Measurements from ENCODE around the gene BFAR. TPM values are rescaled to one million over a fixed set of nuclear protein-coding genes. Genes with fewer than 3 reads are reported as not detected.

BFAR gene
- total and polyA plus RNA-seq, 10 of the 15 experiments (the other 5 are each of a cell fraction or from before 2014, with no cell fraction given), result 34.6 to 62.0 (median 43.4) TPM

DNA sequence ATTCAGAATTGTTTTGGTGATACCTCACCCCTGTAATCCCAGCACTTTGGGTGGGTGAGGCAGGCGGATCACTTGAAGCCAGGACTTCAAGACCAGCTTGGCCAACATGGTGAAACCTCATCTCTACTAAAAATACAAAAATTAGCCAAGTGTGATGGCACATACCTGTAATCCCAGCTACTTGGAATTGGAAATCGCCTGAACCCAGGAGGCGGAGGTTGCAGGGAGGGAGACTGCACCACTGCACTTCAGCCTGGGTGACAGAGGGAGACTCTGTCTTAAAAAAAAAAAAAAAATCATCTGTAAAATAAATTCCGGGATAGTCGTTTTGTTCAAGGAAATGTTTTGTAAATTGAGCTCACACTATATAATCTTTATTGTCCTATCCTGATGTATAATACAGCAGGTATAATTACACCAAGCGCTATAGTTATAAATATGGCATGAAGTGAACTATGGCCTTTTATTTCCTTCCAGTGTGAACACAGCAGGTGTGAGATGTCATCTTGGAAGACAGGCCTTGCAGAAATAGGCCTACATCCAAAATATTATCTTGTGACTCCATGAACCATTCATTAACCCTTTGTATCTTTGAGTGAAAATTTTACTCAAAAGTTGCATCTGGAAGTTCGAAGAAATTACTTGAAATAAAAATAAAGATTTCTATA is 35.9 kb downstream of the BFAR start:
- ChIA-PET SMC1A (ENCODE audit: uncharacterized antibody, unreplicated experiment) (no interaction called here), RAD21 (ENCODE audit: unreplicated experiment) (no interaction called here), CTCF (no interaction called here), POLR2A (interaction anchor here (0.8 kb wide), 1 partner anchor 11 kb away, joined by 5 read pairs; no protein-coding TSS in a partner anchor)
- DNase-seq (ENCODE audit: low read depth, low spot score), result no peak
- H3K79me2 ChIP-seq (ENCODE audit: control insufficient read depth, insufficient read depth, low read length), result no peaks in the 10 kb centered on the region
- WGBS (ENCODE audit: insufficient coverage, insufficient replicate concordance, low lambda C conversion rate, missing lambda C conversion rate), result 95% methylated on average over 7 of the region's 7 CpGs
- no peak for FAIRE-seq
- no peaks in the 10 kb centered on the region for H4K20me1 ChIP-seq (ENCODE audit: control insufficient read depth, insufficient read depth)
- no peak overlapping the region for H3K4me3 ChIP-seq
- ATAC-seq, result no peak
- no peak overlapping the region for H3K4me2 ChIP-seq (ENCODE audit: control insufficient read depth, insufficient read depth)
- in situ Hi-C loops (cut with MboI), result no loop called here
- H3K27ac ChIP-seq (ENCODE audit: control insufficient read depth, insufficient read depth), result no peak overlapping the region
- no peak for TF ChIP-seq RCOR1 (conservative IDR thresholded peaks at IDR 0.05; ENCODE audit: low read depth, low read length)
- no peak for TF ChIP-seq ZNF274 (IDR thresholded peaks at IDR 0.05; ENCODE audit: insufficient read depth, insufficient read length)
- TF ChIP-seq, protein P1, sequence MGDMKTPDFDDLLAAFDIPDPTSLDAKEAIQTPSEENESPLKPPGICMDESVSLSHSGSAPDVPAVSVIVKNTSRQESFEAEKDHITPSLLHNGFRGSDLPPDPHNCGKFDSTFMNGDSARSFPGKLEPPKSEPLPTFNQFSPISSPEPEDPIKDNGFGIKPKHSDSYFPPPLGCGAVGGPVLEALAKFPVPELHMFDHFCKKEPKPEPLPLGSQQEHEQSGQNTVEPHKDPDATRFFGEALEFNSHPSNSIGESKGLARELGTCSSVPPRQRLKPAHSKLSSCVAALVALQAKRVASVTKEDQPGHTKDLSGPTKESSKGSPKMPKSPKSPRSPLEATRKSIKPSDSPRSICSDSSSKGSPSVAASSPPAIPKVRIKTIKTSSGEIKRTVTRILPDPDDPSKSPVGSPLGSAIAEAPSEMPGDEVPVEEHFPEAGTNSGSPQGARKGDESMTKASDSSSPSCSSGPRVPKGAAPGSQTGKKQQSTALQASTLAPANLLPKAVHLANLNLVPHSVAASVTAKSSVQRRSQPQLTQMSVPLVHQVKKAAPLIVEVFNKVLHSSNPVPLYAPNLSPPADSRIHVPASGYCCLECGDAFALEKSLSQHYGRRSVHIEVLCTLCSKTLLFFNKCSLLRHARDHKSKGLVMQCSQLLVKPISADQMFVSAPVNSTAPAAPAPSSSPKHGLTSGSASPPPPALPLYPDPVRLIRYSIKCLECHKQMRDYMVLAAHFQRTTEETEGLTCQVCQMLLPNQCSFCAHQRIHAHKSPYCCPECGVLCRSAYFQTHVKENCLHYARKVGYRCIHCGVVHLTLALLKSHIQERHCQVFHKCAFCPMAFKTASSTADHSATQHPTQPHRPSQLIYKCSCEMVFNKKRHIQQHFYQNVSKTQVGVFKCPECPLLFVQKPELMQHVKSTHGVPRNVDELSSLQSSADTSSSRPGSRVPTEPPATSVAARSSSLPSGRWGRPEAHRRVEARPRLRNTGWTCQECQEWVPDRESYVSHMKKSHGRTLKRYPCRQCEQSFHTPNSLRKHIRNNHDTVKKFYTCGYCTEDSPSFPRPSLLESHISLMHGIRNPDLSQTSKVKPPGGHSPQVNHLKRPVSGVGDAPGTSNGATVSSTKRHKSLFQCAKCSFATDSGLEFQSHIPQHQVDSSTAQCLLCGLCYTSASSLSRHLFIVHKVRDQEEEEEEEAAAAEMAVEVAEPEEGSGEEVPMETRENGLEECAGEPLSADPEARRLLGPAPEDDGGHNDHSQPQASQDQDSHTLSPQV (IDR thresholded peaks at IDR 0.05), result no peak
- H3K9me3 ChIP-seq (replicated peaks; ENCODE audit: control insufficient read depth, insufficient read depth, low read length), result no peaks in the 10 kb centered on the region
- no peaks in the 10 kb centered on the region for H3K27me3 ChIP-seq (replicated peaks in 1 of 2; ENCODE audit: control insufficient read depth in 2 of 2, insufficient read depth in 2 of 2, low read length in 1 of 2)
- H3K9ac ChIP-seq (ENCODE audit: control insufficient read depth, insufficient read depth, low read length), result no peak overlapping the region
- intact Hi-C loops (cut with micrococcal nuclease; ENCODE audit: unreplicated experiment), result no loop called here
- no TSS peak for BruUV-seq (replicated peaks)
- peaks cover 9% of the 10 kb centered on the region for H3K4me1 ChIP-seq (ENCODE audit: control insufficient read depth, insufficient read depth, low read length)
- H3K36me3 ChIP-seq (ENCODE audit: control insufficient read depth in 2 of 2, insufficient read depth in 2 of 2, low read length in 1 of 2), result peaks cover 12 to 20% of the 10 kb centered on the region in 2 experiments
- no peak overlapping the region for H2AFZ ChIP-seq (ENCODE audit: control insufficient read depth, low read depth, low read length)

Data from GM12878 (cell line).